Measurements from ENCODE around the gene CWF19L2.
"Not testable (repeated sequence)": the region's sequence is repeated elsewhere in the genome, so short reads cannot be mapped to it uniquely, and the experiment has no call there.

Gene CWF19L2

GRCh38 chr11:107430525-107430924 is 27.1 kb downstream of the CWF19L2 start:
- no peak for DNase-seq

- no peak for DNase-seq
Measured at GRCh38 chr11:107427569-107428180, 29.9 kb downstream of the CWF19L2 start.

- DNase-seq = no peak
Measured at GRCh38 chr11:107413352-107413751, 44.3 kb downstream of the CWF19L2 start.

- no peak for DNase-seq
Measured at GRCh38 chr11:107408762-107409211, 48.8 kb downstream of the CWF19L2 start.

- no peak for DNase-seq
Measured at GRCh38 chr11:107405260-107405659, 52.4 kb downstream of the CWF19L2 start.

- DNase-seq = not testable (repeated sequence)
Measured at GRCh38 chr11:107401131-107401530, 56.5 kb downstream of the CWF19L2 start.

GRCh38 chr11:107397357-107397756 is 60.3 kb downstream of the CWF19L2 start:
- DNase-seq = no peak

GRCh38 chr11:107392611-107393010 is 65.0 kb downstream of the CWF19L2 start:
- DNase-seq = no peak

- not testable (repeated sequence) for DNase-seq
Measured at GRCh38 chr11:107390701-107391100, 66.9 kb downstream of the CWF19L2 start.

GRCh38 chr11:107387666-107388065 is 70.0 kb downstream of the CWF19L2 start:
- DNase-seq = no peak

GRCh38 chr11:107385361-107385981 is 72.2 kb downstream of the CWF19L2 start:
- no peak for DNase-seq

- no peak for DNase-seq
Measured at GRCh38 chr11:107384144-107384852, 73.3 kb downstream of the CWF19L2 start.

GRCh38 chr11:107372439-107372838 is 85.2 kb downstream of the CWF19L2 start:
- DNase-seq = no peak

- DNase-seq = no peak
Measured at GRCh38 chr11:107370390-107370789, 87.2 kb downstream of the CWF19L2 start.

- no peak for DNase-seq
Measured at GRCh38 chr11:107359701-107360100, 97.9 kb downstream of the CWF19L2 start.

- no peak for DNase-seq
Measured at GRCh38 chr11:107357877-107358276, 99.7 kb downstream of the CWF19L2 start.

- DNase-seq = no peak
Measured at GRCh38 chr11:107354780-107355179, 102.8 kb downstream of the CWF19L2 start.

- no peak for DNase-seq
Measured at GRCh38 chr11:107337917-107338316, 119.7 kb downstream of the CWF19L2 start.

- DNase-seq = no peak
Measured at GRCh38 chr11:107331728-107332127, 125.9 kb downstream of the CWF19L2 start.

- no peak for DNase-seq
Measured at GRCh38 chr11:107329164-107329563, 128.5 kb downstream of the CWF19L2 start.

GRCh38 chr11:107316426-107316825 is 141.2 kb downstream of the CWF19L2 start:
- no peak for DNase-seq

- DNase-seq = no peak
Measured at GRCh38 chr11:107307991-107308390, 149.6 kb downstream of the CWF19L2 start.

- no peak for DNase-seq
Measured at GRCh38 chr11:107301878-107302277, 155.7 kb downstream of the CWF19L2 start.

All from cerebellar nuclear complex (tissue), 1 donor.